Hepatocyte (in vitro differentiated cells): ENCODE results near the gene NT5M. TPM values are rescaled to one million over a fixed set of nuclear protein-coding genes. Genes with fewer than 3 reads are reported as not detected.

Experiments used
- DNase-seq: peaks from one replicate; pipeline ENCODE4 v3.0.0-alpha.2; 2016; ENCODE audit warnings: low spot score
- H2AFZ ChIP-seq: fragments of 200-600 bp; sonication (generic); 2 replicates; pipeline ENCODE4 v1.6.0; 2016; ENCODE audit warnings: antibody characterized with exemption, mild to moderate bottlenecking
- H3K27ac ChIP-seq: fragments of 200-600 bp; sonication (generic); 2 replicates; pipeline ENCODE4 v1.5.1; 2016; ENCODE audit warnings: mild to moderate bottlenecking
- H3K27me3 ChIP-seq: fragments of 200-600 bp; sonication (generic); 2 replicates; pipeline ENCODE4 v1.6.1; 2016
- H3K36me3 ChIP-seq: fragments of 200-600 bp; sonication (generic); replicated peaks from 2 replicates; pipeline ENCODE4 v1.5.1; 2016; ENCODE audit warnings: low read depth; ENCODE audit not compliant: insufficient read depth
- H3K4me1 ChIP-seq: fragments of 200-600 bp; sonication (generic); 2 replicates; pipeline ENCODE4 v1.5.1; 2016; ENCODE audit warnings: mild to moderate bottlenecking, moderate library complexity; ENCODE audit not compliant: insufficient read depth
- H3K4me2 ChIP-seq: fragments of 200-600 bp; sonication (generic); 2 replicates; pipeline ENCODE4 v1.6.0; 2016
- H3K4me3 ChIP-seq: fragments of 200-600 bp; sonication (generic); 2 replicates; pipeline ENCODE4 v1.5.1; 2016; ENCODE audit warnings: mild to moderate bottlenecking
- H3K79me2 ChIP-seq: fragments of 200-600 bp; sonication (generic); 2 replicates; pipeline ENCODE4 v1.6.0; 2017; ENCODE audit warnings: mild to moderate bottlenecking
- H3K9me2 ChIP-seq: fragments of 200-600 bp; sonication (generic); replicated peaks from 2 replicates; pipeline ENCODE4 v1.6.0; 2017; ENCODE audit warnings: mild to moderate bottlenecking; ENCODE audit not compliant: insufficient read depth
- H3K9me3 ChIP-seq: fragments of 200-600 bp; sonication (generic); 2 replicates; pipeline ENCODE4 v1.5.1; 2016; ENCODE audit warnings: low read depth, mild to moderate bottlenecking
- H4K20me1 ChIP-seq: fragments of 200-600 bp; sonication (generic); 2 replicates; pipeline ENCODE4 v1.6.0; 2016; ENCODE audit warnings: mild to moderate bottlenecking; ENCODE audit not compliant: insufficient read depth, poor library complexity, severe bottlenecking
- EZH2 ChIP-seq: fragments of 200-600 bp; sonication (generic); IDR thresholded peaks from 2 replicates; pipeline ENCODE4 v1.6.1; 2016; ENCODE audit warnings: antibody characterized with exemption, mild to moderate bottlenecking, borderline replicate concordance
- EZH2phosphoT487 ChIP-seq: fragments of 200-600 bp; sonication (generic); IDR thresholded peaks from one replicate; pipeline ENCODE4 v1.6.1; 2018; ENCODE audit warnings: antibody characterized with exemption, mild to moderate bottlenecking, low read depth, moderate library complexity; ENCODE audit not compliant: unreplicated experiment, severe bottlenecking
- WGBS: methylation state at CpG from one replicate; pipeline ENCODE4 v1.1.6; 2016; ENCODE audit warnings: low lambda C conversion rate; ENCODE audit errors: missing lambda C conversion rate; 5-methylcytosine and 5-hydroxymethylcytosine counted together
- polyA plus RNA-seq: library from polyadenylated mRNA; unstranded; fragments of >200 nt; fragmentation: Nextera tagmentation; extraction: Ambion mirVana; gene quantifications from 2 replicates; pipeline ENCODE4 v1.2.1, GENCODE V29; 2016
- total RNA-seq: library from RNA; depleted of rRNA; stranded (reverse); fragments of >200 nt; gene quantifications from 2 replicates; pipeline ENCODE4 v1.2.3, GENCODE V29; 2014
- TF ChIP-seq, protein P1 (sequence below): fragments of 200-600 bp; sonication (generic); IDR thresholded peaks from 2 replicates; pipeline ENCODE4 v1.5.1; 2016; ENCODE audit warnings: antibody characterized with exemption, mild to moderate bottlenecking; ENCODE audit not compliant: poor library complexity

Gene NT5M
- total and polyA plus RNA-seq, 2 experiments from 2014 or later = 3.4 to 3.5 TPM

DNA sequence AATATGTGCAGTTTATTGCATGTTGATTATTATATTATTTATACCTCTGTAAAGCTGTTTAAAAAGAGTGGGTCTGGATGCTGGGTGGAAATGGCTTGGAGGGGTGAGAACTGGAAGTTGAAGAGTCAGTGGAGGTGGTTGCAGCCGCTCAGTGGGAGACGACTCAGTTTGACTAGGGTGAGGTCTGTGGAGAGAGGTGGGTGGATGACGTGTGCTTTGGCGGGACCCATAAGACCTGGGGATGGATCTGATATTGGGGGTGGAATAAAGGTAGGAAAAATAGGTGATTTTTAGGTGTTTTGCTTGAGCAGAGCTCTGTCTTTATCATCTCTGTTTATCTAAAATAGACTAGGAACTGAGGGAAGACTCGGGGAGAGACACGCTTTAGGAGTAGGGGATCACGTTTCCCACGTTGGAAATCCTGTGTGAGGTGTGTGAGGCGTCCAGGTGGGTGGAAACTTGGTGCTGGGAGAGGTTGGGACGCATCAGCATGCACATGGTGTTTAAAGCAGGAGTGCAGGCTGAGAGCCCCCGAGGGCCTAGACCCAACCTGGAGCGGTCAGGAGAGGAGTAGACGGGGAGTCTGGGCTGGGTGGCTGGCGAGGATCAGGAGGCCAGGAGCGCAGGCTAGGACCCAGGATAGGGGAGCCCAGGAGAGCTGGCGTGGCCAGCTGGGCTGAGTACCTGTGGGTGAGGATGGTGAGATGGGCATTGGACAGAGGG, 17.2 kb downstream of the NT5M start:
- no peak for DNase-seq
- H3K27me3 ChIP-seq = no peaks in the 10 kb centered on the region
- no peak overlapping the region for H3K4me2 ChIP-seq
- no peaks in the 10 kb centered on the region for H3K9me3 ChIP-seq
- no peaks in the 10 kb centered on the region for H4K20me1 ChIP-seq
- no peaks in the 10 kb centered on the region for H3K36me3 ChIP-seq
- TF ChIP-seq EZH2phosphoT487 = no peak
- TF ChIP-seq, protein P1, sequence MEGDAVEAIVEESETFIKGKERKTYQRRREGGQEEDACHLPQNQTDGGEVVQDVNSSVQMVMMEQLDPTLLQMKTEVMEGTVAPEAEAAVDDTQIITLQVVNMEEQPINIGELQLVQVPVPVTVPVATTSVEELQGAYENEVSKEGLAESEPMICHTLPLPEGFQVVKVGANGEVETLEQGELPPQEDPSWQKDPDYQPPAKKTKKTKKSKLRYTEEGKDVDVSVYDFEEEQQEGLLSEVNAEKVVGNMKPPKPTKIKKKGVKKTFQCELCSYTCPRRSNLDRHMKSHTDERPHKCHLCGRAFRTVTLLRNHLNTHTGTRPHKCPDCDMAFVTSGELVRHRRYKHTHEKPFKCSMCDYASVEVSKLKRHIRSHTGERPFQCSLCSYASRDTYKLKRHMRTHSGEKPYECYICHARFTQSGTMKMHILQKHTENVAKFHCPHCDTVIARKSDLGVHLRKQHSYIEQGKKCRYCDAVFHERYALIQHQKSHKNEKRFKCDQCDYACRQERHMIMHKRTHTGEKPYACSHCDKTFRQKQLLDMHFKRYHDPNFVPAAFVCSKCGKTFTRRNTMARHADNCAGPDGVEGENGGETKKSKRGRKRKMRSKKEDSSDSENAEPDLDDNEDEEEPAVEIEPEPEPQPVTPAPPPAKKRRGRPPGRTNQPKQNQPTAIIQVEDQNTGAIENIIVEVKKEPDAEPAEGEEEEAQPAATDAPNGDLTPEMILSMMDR = no peak
- TF ChIP-seq EZH2 = no peak
- H3K9me2 ChIP-seq = no peaks in the 10 kb centered on the region
- H2AFZ ChIP-seq = no peak overlapping the region
- H3K4me1 ChIP-seq = no peaks in the 10 kb centered on the region
- no peaks in the 10 kb centered on the region for H3K79me2 ChIP-seq
- H3K27ac ChIP-seq = no peak overlapping the region
- no peak overlapping the region for H3K4me3 ChIP-seq
- 87% methylated on average over 16 of the region's 16 CpGs for WGBS

DNA sequence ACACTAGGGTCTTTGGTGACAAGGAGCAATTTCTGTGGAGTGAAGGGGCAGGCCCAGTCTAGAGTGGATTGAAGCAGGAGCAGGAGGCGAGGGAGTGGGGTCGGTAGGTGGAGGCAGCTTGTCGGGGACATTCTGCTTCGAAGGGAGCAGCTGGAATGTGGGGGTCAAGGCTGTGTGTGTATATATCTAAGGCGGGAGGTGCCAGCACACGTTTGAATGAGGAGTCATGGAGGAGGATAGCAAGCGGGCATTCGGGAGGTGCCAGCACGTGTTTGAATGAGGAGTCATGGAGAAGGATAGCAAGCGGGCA, 17.7 kb downstream of the NT5M start:
- Histone ChIP-seq H3K4me3 (no peak overlapping the region), H3K27me3 (no peaks in the 10 kb centered on the region), H3K4me2 (no peak overlapping the region), H2AFZ (no peak overlapping the region), H3K9me3 (no peaks in the 10 kb centered on the region), H3K27ac (no peak overlapping the region), H3K9me2 (no peaks in the 10 kb centered on the region), H3K79me2 (no peaks in the 10 kb centered on the region), H3K36me3 (no peaks in the 10 kb centered on the region), H3K4me1 (no peaks in the 10 kb centered on the region), H4K20me1 (no peaks in the 10 kb centered on the region)
- WGBS = 98% methylated on average over 9 of the region's 10 CpGs
- DNase-seq = no peak
- TF ChIP-seq EZH2 (no peak), EZH2phosphoT487 (no peak)
- TF ChIP-seq, protein P1 = no peak

DNA sequence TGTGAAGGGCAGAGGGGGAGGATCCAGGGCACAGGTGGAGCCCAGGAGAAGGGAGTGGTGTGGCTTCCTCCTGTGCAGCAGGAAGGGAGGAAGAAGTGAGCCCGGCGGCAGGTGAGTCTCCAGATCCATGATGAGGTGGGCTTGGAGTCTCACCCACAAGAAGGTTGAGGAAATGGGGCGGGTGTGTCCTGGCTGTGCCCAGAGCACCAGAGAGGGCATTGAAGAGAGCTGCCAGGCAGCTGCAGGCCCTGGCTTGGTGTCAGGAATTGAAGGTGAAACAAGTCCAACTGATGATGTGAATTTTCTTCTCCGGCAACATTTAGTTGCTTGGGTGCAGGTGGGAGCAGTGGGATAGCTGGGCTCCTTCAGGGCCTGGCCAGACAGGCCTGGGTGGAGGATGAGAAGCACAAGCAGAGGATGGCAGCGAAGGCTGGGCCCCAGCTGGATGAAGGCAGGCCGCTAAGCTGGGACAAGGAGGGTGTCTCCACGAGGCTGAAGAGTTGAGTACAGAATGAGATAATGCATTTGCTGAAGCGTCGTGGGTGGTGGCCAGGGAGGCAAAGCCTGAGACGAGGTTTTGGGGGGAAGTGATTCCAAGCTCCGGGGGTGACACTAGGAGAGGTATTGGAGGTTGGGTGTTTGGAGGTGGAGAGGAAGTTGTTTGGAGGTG, 18.3 kb downstream of the NT5M start:
- Histone ChIP-seq H3K36me3 (no peaks in the 10 kb centered on the region), H4K20me1 (no peaks in the 10 kb centered on the region), H3K27me3 (no peaks in the 10 kb centered on the region), H2AFZ (no peak overlapping the region), H3K9me2 (no peaks in the 10 kb centered on the region), H3K4me1 (no peaks in the 10 kb centered on the region), H3K4me2 (no peak overlapping the region), H3K27ac (no peak overlapping the region), H3K79me2 (no peaks in the 10 kb centered on the region), H3K9me3 (no peaks in the 10 kb centered on the region), H3K4me3 (no peak overlapping the region)
- 90% methylated on average over 11 of the region's 11 CpGs for WGBS
- TF ChIP-seq EZH2 (no peak), EZH2phosphoT487 (no peak)
- TF ChIP-seq, protein P1 = no peak
- no peak for DNase-seq
